Tibial nerve (tissue), 3 donors: Measurements from ENCODE around the gene NR2F1-AS1.

Experiments
- POLR2A ChIP-seq, 2 donors: fragments of 450-650 bp; IDR thresholded peaks; one replicate each; pipeline ENCODE4 v1.6.1; 2017; ENCODE audit warnings: antibody characterized with exemption in 2 of 2, mild to moderate bottlenecking in 2 of 2, moderate library complexity in 2 of 2
- TF ChIP-seq, protein P1 (sequence below), 5 experiments: fragments of 200-600 bp in 3 of 5; fragments of 450-650 bp in 2 of 5; sonication (generic) in 3 of 5; IDR thresholded peaks; one replicate each; pipeline ENCODE4 v1.5.1; 2016 to 2019; ENCODE audit warnings: antibody characterized with exemption in 5 of 5, mild to moderate bottlenecking in 3 of 5, moderate library complexity in 2 of 5

DNA sequence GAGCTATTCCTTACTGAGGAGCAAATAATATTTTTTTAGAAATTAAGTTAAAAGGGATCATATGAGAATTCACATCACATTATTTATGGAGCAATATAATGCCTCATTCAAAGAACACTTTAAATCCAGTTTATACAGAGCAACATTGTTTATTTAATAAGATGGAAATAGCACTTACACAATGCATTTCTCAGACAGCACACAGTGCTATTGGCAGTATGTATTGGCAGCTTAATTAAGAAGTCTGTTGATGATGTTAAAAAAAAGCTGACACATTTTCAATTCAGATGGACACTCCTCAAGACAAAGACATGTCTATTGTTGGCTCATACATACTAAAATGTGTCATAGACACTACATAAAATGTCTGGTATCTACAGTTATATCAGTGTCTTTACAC is 171.3 kb downstream of the NR2F1-AS1 start:
- TF ChIP-seq, protein P1, sequence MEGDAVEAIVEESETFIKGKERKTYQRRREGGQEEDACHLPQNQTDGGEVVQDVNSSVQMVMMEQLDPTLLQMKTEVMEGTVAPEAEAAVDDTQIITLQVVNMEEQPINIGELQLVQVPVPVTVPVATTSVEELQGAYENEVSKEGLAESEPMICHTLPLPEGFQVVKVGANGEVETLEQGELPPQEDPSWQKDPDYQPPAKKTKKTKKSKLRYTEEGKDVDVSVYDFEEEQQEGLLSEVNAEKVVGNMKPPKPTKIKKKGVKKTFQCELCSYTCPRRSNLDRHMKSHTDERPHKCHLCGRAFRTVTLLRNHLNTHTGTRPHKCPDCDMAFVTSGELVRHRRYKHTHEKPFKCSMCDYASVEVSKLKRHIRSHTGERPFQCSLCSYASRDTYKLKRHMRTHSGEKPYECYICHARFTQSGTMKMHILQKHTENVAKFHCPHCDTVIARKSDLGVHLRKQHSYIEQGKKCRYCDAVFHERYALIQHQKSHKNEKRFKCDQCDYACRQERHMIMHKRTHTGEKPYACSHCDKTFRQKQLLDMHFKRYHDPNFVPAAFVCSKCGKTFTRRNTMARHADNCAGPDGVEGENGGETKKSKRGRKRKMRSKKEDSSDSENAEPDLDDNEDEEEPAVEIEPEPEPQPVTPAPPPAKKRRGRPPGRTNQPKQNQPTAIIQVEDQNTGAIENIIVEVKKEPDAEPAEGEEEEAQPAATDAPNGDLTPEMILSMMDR (IDR thresholded peaks at IDR 0.05), result no peak
- TF ChIP-seq POLR2A (IDR thresholded peaks at IDR 0.05), result no peak
